A673 (cell line): ENCODE results near the gene G3BP1. TPM values are rescaled to one million over a fixed set of nuclear protein-coding genes. Genes with fewer than 3 reads are reported as not detected.
"Not testable (repeated sequence)": the region's sequence is repeated elsewhere in the genome, so short reads cannot be mapped to it uniquely, and the experiment has no call there.

Source experiments
- BruUV-seq: library from RNA; stranded (reverse); fragments of 400-500 nt; replicated peaks from 2 replicates; lab custom pipeline; 2021; lab: Mats Ljungman, UMichigan
- CTCF ChIA-PET: fragments of 300-600 bp; sonication (Branson Sonifier 250); formaldehyde crosslinking; loops from one replicate; lab custom pipeline; 2022; ENCODE audit warnings: antibody characterized with exemption; lab: Charles Lee
- POLR2A ChIA-PET: fragments of 300-600 bp; sonication (Branson Sonifier 250); formaldehyde crosslinking; loops from one replicate; lab custom pipeline; 2022; ENCODE audit warnings: antibody characterized with exemption; ENCODE audit not compliant: low non-redundant PET; lab: Charles Lee
- DNase-seq: peaks from one replicate; pipeline ENCODE4 v3.0.0-alpha.2; 2015; ENCODE audit warnings: low spot score
- H3K27ac ChIP-seq: fragments of 200-600 bp; sonication (generic); 2 replicates; pipeline ENCODE4 v1.5.1; 2016; ENCODE audit warnings: mixed run types, low read depth, mild to moderate bottlenecking, mixed read lengths, antibody characterized with exemption, low read length; ENCODE audit not compliant: poor library complexity, severe bottlenecking
- H3K27me3 ChIP-seq: fragments of 200-600 bp; sonication (generic); replicated peaks from 2 replicates; pipeline ENCODE4 v1.6.1; 2017; ENCODE audit warnings: mixed run types, low read depth, mild to moderate bottlenecking, mixed read lengths, antibody characterized with exemption, low read length; ENCODE audit not compliant: insufficient read depth, poor library complexity
- H3K36me3 ChIP-seq: fragments of 200-600 bp; sonication (generic); 2 replicates; pipeline ENCODE4 v1.6.1; 2016; ENCODE audit warnings: mixed run types, mild to moderate bottlenecking, mixed read lengths, antibody characterized with exemption, low read length; ENCODE audit not compliant: insufficient read depth, poor library complexity, severe bottlenecking
- H3K4me1 ChIP-seq: fragments of 200-600 bp; sonication (generic); 2 replicates; pipeline ENCODE4 v1.6.1; 2017; ENCODE audit warnings: mixed run types, mild to moderate bottlenecking, mixed read lengths, antibody characterized with exemption, low read length; ENCODE audit not compliant: insufficient read depth, poor library complexity, severe bottlenecking
- H3K4me3 ChIP-seq: fragments of 200-600 bp; sonication (generic); 2 replicates; pipeline ENCODE4 v1.5.1; 2016; ENCODE audit warnings: low read depth, mixed run types, mild to moderate bottlenecking, mixed read lengths, low read length; ENCODE audit not compliant: poor library complexity, severe bottlenecking
- H3K9me3 ChIP-seq: fragments of 200-600 bp; sonication (generic); 2 replicates; pipeline ENCODE4 v1.6.1; 2016; ENCODE audit warnings: mixed run types, low read depth, mild to moderate bottlenecking, mixed read lengths, antibody characterized with exemption, low read length; ENCODE audit not compliant: poor library complexity, severe bottlenecking
- EZH2 ChIP-seq: fragments of 200-600 bp; sonication (generic); IDR thresholded peaks from 2 replicates; pipeline ENCODE4 v1.6.1; 2017; ENCODE audit warnings: borderline replicate concordance, low read depth, mild to moderate bottlenecking, mixed read lengths, antibody characterized with exemption, low read length; ENCODE audit not compliant: poor library complexity, severe bottlenecking
- intact Hi-C: fragments of 100-400 bp; cut with micrococcal nuclease; formaldehyde crosslinking; loops from one replicate; pipeline ENCODE4 v1.10.0; 2022; ENCODE audit not compliant: unreplicated experiment
- total RNA-seq: library from RNA; stranded (reverse); gene quantifications from 2 replicates; pipeline ENCODE4 v1.2.3, GENCODE V29; 2021
- TF ChIP-seq, protein P1 (sequence below): fragments of 300-800, 200-600 bp; sonication (generic); conservative IDR thresholded peaks from 2 replicates; pipeline ENCODE4 v1.5.1; 2017; ENCODE audit warnings: low read depth, mild to moderate bottlenecking, antibody characterized with exemption, low read length, moderate library complexity, mixed read lengths

The G3BP1 gene
- total RNA-seq, 1 experiment from 2014 or later, result 317 TPM

DNA sequence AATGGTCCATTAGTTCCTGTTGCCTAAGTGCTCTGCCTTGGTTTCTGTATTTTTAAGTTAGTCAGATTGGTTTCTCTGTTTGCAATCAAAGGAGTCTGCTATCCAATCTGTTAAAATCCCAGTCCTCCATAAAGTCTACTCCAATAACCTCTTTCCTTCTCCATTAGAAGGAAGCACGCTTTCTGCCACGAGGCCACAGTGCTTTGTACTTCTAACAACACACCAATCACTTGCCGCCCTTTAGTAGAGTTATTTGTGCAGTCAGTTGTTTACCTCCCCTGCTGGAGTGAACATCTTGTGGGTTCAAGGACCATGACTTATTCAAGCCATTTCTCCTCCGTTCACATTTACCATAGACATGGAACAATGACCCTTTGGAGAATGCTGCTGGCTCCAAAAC is 83.9 kb downstream of the G3BP1 start:
- Histone ChIP-seq H3K9me3 (no peaks in the 10 kb centered on the region), H3K36me3 (no peaks in the 10 kb centered on the region), H3K4me3 (no peak overlapping the region), H3K4me1 (no peaks in the 10 kb centered on the region), H3K27ac (no peak overlapping the region), H3K27me3 (no peaks in the 10 kb centered on the region)
- no TSS peak for BruUV-seq
- TF ChIP-seq EZH2, result no peak
- TF ChIP-seq, protein P1, sequence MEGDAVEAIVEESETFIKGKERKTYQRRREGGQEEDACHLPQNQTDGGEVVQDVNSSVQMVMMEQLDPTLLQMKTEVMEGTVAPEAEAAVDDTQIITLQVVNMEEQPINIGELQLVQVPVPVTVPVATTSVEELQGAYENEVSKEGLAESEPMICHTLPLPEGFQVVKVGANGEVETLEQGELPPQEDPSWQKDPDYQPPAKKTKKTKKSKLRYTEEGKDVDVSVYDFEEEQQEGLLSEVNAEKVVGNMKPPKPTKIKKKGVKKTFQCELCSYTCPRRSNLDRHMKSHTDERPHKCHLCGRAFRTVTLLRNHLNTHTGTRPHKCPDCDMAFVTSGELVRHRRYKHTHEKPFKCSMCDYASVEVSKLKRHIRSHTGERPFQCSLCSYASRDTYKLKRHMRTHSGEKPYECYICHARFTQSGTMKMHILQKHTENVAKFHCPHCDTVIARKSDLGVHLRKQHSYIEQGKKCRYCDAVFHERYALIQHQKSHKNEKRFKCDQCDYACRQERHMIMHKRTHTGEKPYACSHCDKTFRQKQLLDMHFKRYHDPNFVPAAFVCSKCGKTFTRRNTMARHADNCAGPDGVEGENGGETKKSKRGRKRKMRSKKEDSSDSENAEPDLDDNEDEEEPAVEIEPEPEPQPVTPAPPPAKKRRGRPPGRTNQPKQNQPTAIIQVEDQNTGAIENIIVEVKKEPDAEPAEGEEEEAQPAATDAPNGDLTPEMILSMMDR, result no peak
- POLR2A ChIA-PET, result no interaction called here
- intact Hi-C loops, result no loop called here
- DNase-seq, result no peak
- CTCF ChIA-PET, result no interaction called here

DNA sequence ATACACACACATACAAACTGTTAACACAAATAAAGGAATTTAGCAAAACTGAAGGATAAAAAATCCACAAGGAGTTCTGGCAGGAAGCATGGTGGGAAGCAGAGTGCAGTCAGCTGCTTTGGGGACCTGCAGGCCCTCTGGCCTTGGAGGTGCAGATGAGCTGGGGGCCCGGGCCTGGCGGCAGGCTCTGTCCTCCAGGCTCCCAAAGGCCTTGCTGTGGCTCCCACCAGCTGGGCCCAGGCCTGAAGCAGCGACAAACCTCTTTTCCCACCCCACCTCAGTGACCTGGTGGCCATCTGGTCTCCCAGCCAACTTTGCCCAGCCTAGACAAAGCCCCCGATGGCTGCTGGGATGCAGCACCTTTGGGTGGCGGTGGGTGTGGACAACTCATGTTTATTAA is 85.1 kb downstream of the G3BP1 start:
- Histone ChIP-seq H3K27me3 (no peaks in the 10 kb centered on the region), H3K4me1 (no peaks in the 10 kb centered on the region), H3K36me3 (no peaks in the 10 kb centered on the region), H3K27ac (no peak overlapping the region), H3K9me3 (no peaks in the 10 kb centered on the region), H3K4me3 (no peak overlapping the region)
- no peak for TF ChIP-seq EZH2
- TF ChIP-seq, protein P1, result no peak
- intact Hi-C loops, result no loop called here
- ChIA-PET CTCF (no interaction called here), POLR2A (no interaction called here)
- no peak for DNase-seq
- no TSS peak for BruUV-seq

DNA sequence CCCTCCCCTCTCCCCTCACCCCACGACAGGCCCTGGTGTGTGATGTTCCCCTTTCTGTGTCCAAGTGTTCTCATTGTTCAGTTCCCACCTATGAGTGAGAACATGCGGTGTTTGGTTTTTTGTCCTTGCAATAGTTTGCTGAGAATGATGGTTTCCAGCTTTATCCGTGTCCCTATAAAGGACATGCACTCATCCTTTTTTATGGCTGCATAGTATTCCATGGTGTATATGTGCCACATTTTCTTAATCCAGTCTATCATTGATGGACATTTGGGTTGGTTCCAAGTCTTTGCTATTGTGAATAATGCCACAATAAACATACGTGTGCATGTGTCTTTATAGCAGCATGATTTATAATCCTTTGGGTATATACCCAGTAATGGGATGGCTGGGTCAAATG is 89.1 kb downstream of the G3BP1 start:
- H3K4me1 ChIP-seq, H3K36me3 ChIP-seq, H3K9me3 ChIP-seq, H3K27ac ChIP-seq, BruUV-seq, intact Hi-C loops, POLR2A ChIA-PET, H3K4me3 ChIP-seq, H3K27me3 ChIP-seq, DNase-seq, CTCF ChIA-PET: not testable (repeated sequence)

Other genes starting within 250 kb of the G3BP1 start
- not detected in 2 replicates for gene FAT2, start 180.6 kb upstream of the G3BP1 start, total RNA-seq
- gene SPARC, start 85.0 kb upstream of the G3BP1 start, total RNA-seq, result 268 and 339 TPM in 2 replicates
- gene ATOX1, start 13.3 kb upstream of the G3BP1 start, total RNA-seq, result 65.6 and 72.2 TPM in 2 replicates
- not detected in 2 replicates for gene GLRA1, start 152.9 kb downstream of the G3BP1 start, total RNA-seq